Natural killer cell (primary cell): ENCODE data around the gene SIRT5. TPM values are rescaled to one million over a fixed set of nuclear protein-coding genes. Genes with fewer than 3 reads are reported as not detected.

ENCODE experiments used
- ATAC-seq, 3 donors: fragments of 150-1000 bp in 2 of 3; fragments of 200-7000 bp in 1 of 3; cut with Tn5 transposase; 1 replicate in 1 of 3; 2 replicates in 2 of 3; pipeline ENCODE4 v1.10.0; 2021; ENCODE audit warnings: mild to moderate bottlenecking in 2 of 3, moderate library complexity in 2 of 3
- DNase-seq, 2 donors: peaks; one replicate each; pipeline versions ENCODE4 v3.0.0 to v3.0.0-alpha.2; 2013 to 2021; ENCODE audit warnings: mixed read lengths in 1 of 2
- H3K27ac ChIP-seq: one replicate; pipeline ENCODE4 v1.5.1; 2013; ENCODE audit warnings: mild to moderate bottlenecking, low read length
- H3K27me3 ChIP-seq: one replicate; pipeline ENCODE4 v1.6.1; 2013; ENCODE audit warnings: low read length; ENCODE audit not compliant: control insufficient read depth, insufficient read depth
- H3K36me3 ChIP-seq: one replicate; pipeline ENCODE4 v1.6.1; 2013; ENCODE audit warnings: low read length; ENCODE audit not compliant: control insufficient read depth, insufficient read depth
- H3K4me1 ChIP-seq: one replicate; pipeline ENCODE4 v1.6.1; 2013; ENCODE audit warnings: low read length; ENCODE audit not compliant: control insufficient read depth, insufficient read depth
- H3K4me3 ChIP-seq: one replicate; pipeline ENCODE4 v1.5.1; 2013; ENCODE audit warnings: low read length
- H3K9me3 ChIP-seq: one replicate; pipeline ENCODE4 v1.6.1; 2013; ENCODE audit warnings: low read length; ENCODE audit not compliant: control insufficient read depth, insufficient read depth
- H3K27ac Mint-ChIP-seq, 2 donors: one replicate each; pipeline ENCODE4 v1.8.0; 2022; ENCODE audit warnings: mild to moderate bottlenecking in 2 of 2, mixed read lengths in 2 of 2, moderate library complexity in 1 of 2
- H3K27me3 Mint-ChIP-seq, 2 donors: one replicate each; pipeline ENCODE4 v1.8.0; 2022; ENCODE audit warnings: low read depth in 2 of 2, mixed read lengths in 2 of 2
- H3K36me3 Mint-ChIP-seq: one replicate; pipeline ENCODE4 v1.8.0; 2022; ENCODE audit warnings: mixed read lengths
- H3K4me1 Mint-ChIP-seq, 2 donors: one replicate each; pipeline ENCODE4 v1.8.0; 2022; ENCODE audit warnings: mixed read lengths in 2 of 2
- H3K4me3 Mint-ChIP-seq: one replicate; pipeline ENCODE4 v1.8.0; 2022; ENCODE audit warnings: mild to moderate bottlenecking, moderate library complexity, mixed read lengths
- H3K9me3 Mint-ChIP-seq, 2 donors: one replicate each; pipeline ENCODE4 v1.8.0; 2022; ENCODE audit warnings: mixed read lengths in 2 of 2
- WGBS: methylation state at CpG from one replicate; pipeline ENCODE4 v1.1.7; 2013; ENCODE audit warnings: missing lambda C conversion rate; ENCODE audit not compliant: insufficient coverage; 5-methylcytosine and 5-hydroxymethylcytosine counted together
- intact Hi-C: fragments of 100-400 bp; cut with micrococcal nuclease; formaldehyde crosslinking; loops from one replicate; pipeline ENCODE4 v1.14.2; 2022
- total RNA-seq, 4 donors: library from RNA; stranded (reverse); fragments of 120-200 nt in 1 of 4; gene quantifications; one replicate each; pipeline versions ENCODE4 v1.2.3 to v1.2.4, GENCODE V29; 2013 to 2022
- TF ChIP-seq, protein P1 (sequence below): fragments of 200-600 bp; IDR thresholded peaks from one replicate; pipeline ENCODE4 v1.8.0; 2022; ENCODE audit warnings: antibody characterized with exemption

SIRT5 gene
- total RNA-seq, 3 donors from 2014 or later (not counting 1 experiment from before 2014, with no cell fraction given): 8.8 to 13.9 (median 12.2) TPM

- Mint-ChIP-seq H3K27me3 (no peaks in the 10 kb centered on the region), H3K4me1 (no peaks in the 10 kb centered on the region), H3K27ac (no peak overlapping the region), H3K36me3 (no peaks in the 10 kb centered on the region), H3K4me3 (no peak overlapping the region), H3K9me3 (no peaks in the 10 kb centered on the region)
- ATAC-seq (no peak), DNase-seq (no peak)
- Histone ChIP-seq H3K36me3 (peaks cover 30% of the 10 kb centered on the region), H3K9me3 (no peaks in the 10 kb centered on the region), H3K4me3 (no peak overlapping the region), H3K27me3 (no peaks in the 10 kb centered on the region), H3K27ac (no peak overlapping the region), H3K4me1 (no peaks in the 10 kb centered on the region)
- TF ChIP-seq, protein P1, sequence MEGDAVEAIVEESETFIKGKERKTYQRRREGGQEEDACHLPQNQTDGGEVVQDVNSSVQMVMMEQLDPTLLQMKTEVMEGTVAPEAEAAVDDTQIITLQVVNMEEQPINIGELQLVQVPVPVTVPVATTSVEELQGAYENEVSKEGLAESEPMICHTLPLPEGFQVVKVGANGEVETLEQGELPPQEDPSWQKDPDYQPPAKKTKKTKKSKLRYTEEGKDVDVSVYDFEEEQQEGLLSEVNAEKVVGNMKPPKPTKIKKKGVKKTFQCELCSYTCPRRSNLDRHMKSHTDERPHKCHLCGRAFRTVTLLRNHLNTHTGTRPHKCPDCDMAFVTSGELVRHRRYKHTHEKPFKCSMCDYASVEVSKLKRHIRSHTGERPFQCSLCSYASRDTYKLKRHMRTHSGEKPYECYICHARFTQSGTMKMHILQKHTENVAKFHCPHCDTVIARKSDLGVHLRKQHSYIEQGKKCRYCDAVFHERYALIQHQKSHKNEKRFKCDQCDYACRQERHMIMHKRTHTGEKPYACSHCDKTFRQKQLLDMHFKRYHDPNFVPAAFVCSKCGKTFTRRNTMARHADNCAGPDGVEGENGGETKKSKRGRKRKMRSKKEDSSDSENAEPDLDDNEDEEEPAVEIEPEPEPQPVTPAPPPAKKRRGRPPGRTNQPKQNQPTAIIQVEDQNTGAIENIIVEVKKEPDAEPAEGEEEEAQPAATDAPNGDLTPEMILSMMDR: no peak
- intact Hi-C loops: no loop called here
- 81% methylated on average over 1 of the region's 1 CpG for WGBS
These were observed 16.3 kb downstream of the SIRT5 start for GRCh38 chr6:13590574-13591153.

GRCh38 chr6:13591205-13591921 lies 17.0 kb downstream of the SIRT5 start:
- Histone ChIP-seq H3K9me3 (no peaks in the 10 kb centered on the region), H3K36me3 (peaks cover 30% of the 10 kb centered on the region), H3K27ac (no peak overlapping the region), H3K4me3 (no peak overlapping the region), H3K27me3 (no peaks in the 10 kb centered on the region), H3K4me1 (no peaks in the 10 kb centered on the region)
- no peaks in the 10 kb centered on the region for H3K9me3 Mint-ChIP-seq
- H3K4me1 Mint-ChIP-seq: no peaks in the 10 kb centered on the region
- H3K27me3 Mint-ChIP-seq: no peaks in the 10 kb centered on the region
- DNase-seq (no peak), ATAC-seq (no peak)
- H3K27ac Mint-ChIP-seq: no peak overlapping the region
- H3K4me3 Mint-ChIP-seq: no peak overlapping the region
- no peaks in the 10 kb centered on the region for H3K36me3 Mint-ChIP-seq
- intact Hi-C loops: no loop called here
- WGBS: 97% methylated on average over 21 of the region's 21 CpGs
- TF ChIP-seq, protein P1: no peak

GRCh38 chr6:13593103-13593502 lies 18.7 kb downstream of the SIRT5 start:
- Mint-ChIP-seq H3K36me3 (peaks cover 11% of the 10 kb centered on the region), H3K27ac (no peak overlapping the region)

More at GRCh38 chr6:13593103-13593502, 18.7 kb downstream of the SIRT5 start:
- no peaks in the 10 kb centered on the region for H3K9me3 ChIP-seq
- TF ChIP-seq, protein P1: no peak
- Mint-ChIP-seq H3K9me3 (no peaks in the 10 kb centered on the region), H3K4me3 (no peak overlapping the region), H3K27me3 (no peaks in the 10 kb centered on the region), H3K4me1 (no peaks in the 10 kb centered on the region)
- 87% methylated on average over 6 of the region's 6 CpGs for WGBS
- no peak overlapping the region for H3K27ac ChIP-seq
- H3K36me3 ChIP-seq: peaks cover 38% of the 10 kb centered on the region
- intact Hi-C loops: no loop called here
- ATAC-seq: no peak
- H3K4me1 ChIP-seq: no peaks in the 10 kb centered on the region
- DNase-seq: no peak
- no peaks in the 10 kb centered on the region for H3K27me3 ChIP-seq
- no peak overlapping the region for H3K4me3 ChIP-seq
